ENCODE results near the gene A1BG.

DNA sequence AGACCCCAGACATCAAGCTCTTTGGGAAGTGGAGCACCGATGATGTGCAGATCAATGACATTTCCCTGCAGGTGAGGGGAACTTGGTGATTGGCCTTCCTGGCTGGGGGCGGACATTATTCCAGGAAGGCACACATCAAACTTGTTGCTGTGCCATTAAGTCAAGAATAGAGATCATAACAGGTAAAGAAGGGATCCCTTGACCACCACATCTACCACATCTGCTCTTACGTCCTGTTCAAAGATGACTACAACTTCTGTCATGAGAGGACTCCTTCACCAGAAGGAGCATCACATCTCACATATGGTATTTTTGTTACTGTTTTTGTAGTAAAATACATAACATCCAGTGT, 34.9 kb upstream of the A1BG start:
- TF ChIP-seq POLR2A (IDR thresholded peaks at IDR 0.05; ENCODE audit: low read length) = no peak
- TF ChIP-seq GATA1 (IDR thresholded peaks at IDR 0.05; ENCODE audit: low read depth, low read length) = no peak

All from erythroblast (primary cell).